Vagina (tissue), 2 donors: Measurements from ENCODE around the gene KIF5A.

Experiments used
- POLR2A ChIP-seq, 2 donors: fragments of 450-650 bp; IDR thresholded peaks; one replicate each; pipeline ENCODE4 v1.6.1; 2017; ENCODE audit warnings: antibody characterized with exemption in 2 of 2, mild to moderate bottlenecking in 2 of 2, moderate library complexity in 2 of 2
- POLR2AphosphoS5 ChIP-seq, 2 donors: sonication (generic); formaldehyde crosslinking; IDR thresholded peaks; one replicate each; pipeline ENCODE4 v1.9.0; 2017; ENCODE audit warnings: antibody characterized with exemption in 2 of 2, mild to moderate bottlenecking in 2 of 2, low read depth in 1 of 2; ENCODE audit not compliant: insufficient read depth in 1 of 2
- TF ChIP-seq, protein P1 (sequence below), 3 experiments: fragments of 450-650 bp in 2 of 3; fragments of 200-600 bp in 1 of 3; sonication (generic) in 1 of 3; IDR thresholded peaks; one replicate each; pipeline ENCODE4 v1.5.1; 2017 to 2019; ENCODE audit warnings: antibody characterized with exemption in 3 of 3, mild to moderate bottlenecking in 2 of 3, moderate library complexity in 2 of 3

DNA sequence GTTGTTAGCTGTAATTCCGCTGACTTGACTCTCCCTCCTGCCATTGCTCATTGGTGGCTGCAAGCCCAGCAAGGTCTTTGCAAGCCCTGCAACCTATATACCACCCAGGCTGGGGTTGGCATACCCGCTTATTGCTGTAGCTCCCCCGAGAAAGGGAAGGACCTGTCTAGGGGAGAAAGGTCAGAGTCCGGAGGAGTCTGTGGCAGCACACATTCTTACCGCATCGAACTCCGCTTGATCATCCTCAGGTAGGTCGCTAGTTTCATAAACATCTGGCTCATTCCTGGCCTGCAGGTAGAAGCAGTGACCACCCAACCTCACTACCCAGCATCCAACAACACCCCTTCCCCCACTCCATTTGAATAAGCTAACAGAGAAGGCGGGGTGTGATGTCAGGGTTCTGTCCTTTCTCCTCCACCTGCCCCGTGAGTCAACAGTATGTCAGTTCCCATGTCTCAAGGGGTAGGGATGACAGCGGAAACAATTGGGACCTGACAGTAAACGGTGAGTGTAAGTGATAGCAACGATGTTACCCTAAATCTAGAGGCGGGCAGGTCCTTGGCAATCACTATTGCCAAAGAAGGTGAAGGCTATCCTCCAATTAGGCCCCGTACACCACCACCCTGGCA lies 3.9 kb upstream of the KIF5A start:
- TF ChIP-seq, protein P1, sequence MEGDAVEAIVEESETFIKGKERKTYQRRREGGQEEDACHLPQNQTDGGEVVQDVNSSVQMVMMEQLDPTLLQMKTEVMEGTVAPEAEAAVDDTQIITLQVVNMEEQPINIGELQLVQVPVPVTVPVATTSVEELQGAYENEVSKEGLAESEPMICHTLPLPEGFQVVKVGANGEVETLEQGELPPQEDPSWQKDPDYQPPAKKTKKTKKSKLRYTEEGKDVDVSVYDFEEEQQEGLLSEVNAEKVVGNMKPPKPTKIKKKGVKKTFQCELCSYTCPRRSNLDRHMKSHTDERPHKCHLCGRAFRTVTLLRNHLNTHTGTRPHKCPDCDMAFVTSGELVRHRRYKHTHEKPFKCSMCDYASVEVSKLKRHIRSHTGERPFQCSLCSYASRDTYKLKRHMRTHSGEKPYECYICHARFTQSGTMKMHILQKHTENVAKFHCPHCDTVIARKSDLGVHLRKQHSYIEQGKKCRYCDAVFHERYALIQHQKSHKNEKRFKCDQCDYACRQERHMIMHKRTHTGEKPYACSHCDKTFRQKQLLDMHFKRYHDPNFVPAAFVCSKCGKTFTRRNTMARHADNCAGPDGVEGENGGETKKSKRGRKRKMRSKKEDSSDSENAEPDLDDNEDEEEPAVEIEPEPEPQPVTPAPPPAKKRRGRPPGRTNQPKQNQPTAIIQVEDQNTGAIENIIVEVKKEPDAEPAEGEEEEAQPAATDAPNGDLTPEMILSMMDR (IDR thresholded peaks at IDR 0.05) = no peak
- TF ChIP-seq POLR2A (IDR thresholded peaks at IDR 0.05) (no peak), POLR2AphosphoS5 (IDR thresholded peaks at IDR 0.05; ENCODE audit: insufficient read depth in 1 of 2, low read depth in 1 of 2) (no peak)
